ENCODE data around the gene PLEKHF1.
"Not testable (repeated sequence)": the region's sequence is repeated elsewhere in the genome, so short reads cannot be mapped to it uniquely, and the experiment has no call there.

The PLEKHF1 gene, protein sequence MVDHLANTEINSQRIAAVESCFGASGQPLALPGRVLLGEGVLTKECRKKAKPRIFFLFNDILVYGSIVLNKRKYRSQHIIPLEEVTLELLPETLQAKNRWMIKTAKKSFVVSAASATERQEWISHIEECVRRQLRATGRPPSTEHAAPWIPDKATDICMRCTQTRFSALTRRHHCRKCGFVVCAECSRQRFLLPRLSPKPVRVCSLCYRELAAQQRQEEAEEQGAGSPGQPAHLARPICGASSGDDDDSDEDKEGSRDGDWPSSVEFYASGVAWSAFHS

DNA sequence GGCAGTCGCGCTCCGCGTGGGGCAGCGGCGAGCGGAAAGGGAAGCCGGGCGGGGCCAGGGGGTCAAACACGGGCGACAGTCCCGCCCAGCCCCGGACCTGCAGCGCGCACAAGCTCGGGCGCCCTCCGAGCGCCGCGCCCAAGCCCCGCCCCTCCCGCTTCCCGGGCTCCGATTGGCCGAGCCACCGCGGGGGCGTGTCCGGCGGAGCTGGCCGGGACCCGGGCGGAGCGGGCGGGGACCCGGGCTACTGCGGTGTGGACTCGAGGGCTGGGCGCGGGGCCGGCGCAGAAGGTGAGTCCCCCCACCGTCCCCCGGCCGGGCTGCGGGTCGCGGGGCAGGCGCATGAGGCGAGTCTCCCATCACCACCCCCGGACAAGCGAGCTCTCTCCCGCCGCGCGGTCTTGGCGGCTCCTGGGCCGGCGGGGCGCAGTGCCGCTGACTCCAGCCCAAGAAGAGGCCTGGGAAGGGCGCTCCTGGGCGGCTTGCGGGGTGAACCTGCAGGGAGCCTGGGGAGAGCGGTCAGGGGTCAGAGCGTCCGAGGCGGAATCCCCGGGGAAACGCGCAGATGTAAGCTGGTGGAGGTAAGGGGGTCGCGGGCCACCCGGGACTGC lies at the start of gene PLEKHF1:
Gene PLEKHF1 (plus strand): TSS at position 247 of the 611 bp plus-strand sequence. CDS start 8,379 bp downstream, outside the sequence.
- DNase-seq = peak; percentile 93

DNA sequence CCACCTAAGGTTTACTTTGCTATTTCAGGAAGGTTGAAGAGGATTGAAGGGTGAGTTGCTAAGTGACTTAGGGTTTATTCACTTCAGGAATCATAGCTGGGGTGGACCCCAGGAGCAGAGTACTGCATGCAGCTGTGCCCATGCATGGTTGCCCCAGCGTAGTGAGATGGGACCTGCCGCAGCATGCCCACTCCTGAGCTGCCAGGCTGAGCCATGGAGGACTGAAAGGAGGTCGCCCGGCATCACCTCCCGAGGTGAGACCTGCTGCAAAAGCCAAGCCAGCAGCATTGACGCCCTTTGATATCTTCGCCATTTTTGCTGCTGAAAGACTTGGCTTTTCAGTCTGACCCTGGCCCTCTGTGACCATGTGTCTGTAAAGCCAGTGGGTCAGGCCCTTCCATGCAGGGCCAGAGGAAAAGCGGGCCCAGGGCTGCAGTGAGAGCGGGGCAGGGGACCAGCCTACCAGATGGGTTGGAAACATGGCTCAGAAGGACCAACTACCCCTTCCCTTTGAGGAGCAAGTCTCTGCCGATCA lies 49.3 kb upstream of the PLEKHF1 start:
- no peak for DNase-seq

DNA sequence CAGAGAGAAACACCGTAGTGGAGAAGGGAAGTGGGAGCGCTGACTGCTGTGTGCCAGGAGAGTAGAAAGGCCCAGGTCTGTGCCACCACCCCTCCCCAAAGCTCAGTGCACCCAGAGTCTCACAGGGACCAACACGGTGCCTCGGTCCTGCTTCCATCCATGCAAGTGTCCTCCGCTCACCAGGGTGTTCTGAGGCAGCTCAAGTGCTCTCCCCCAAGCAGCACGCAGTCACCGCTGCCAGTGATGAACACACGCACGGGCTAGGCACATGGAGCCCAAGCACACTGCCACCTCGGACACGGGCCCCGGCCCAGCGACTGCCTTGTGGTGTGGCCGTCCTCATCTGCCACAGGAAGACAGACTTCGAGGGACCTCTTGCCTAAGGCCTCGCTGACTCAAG lies 48.7 kb upstream of the PLEKHF1 start:
- no peak for DNase-seq

DNA sequence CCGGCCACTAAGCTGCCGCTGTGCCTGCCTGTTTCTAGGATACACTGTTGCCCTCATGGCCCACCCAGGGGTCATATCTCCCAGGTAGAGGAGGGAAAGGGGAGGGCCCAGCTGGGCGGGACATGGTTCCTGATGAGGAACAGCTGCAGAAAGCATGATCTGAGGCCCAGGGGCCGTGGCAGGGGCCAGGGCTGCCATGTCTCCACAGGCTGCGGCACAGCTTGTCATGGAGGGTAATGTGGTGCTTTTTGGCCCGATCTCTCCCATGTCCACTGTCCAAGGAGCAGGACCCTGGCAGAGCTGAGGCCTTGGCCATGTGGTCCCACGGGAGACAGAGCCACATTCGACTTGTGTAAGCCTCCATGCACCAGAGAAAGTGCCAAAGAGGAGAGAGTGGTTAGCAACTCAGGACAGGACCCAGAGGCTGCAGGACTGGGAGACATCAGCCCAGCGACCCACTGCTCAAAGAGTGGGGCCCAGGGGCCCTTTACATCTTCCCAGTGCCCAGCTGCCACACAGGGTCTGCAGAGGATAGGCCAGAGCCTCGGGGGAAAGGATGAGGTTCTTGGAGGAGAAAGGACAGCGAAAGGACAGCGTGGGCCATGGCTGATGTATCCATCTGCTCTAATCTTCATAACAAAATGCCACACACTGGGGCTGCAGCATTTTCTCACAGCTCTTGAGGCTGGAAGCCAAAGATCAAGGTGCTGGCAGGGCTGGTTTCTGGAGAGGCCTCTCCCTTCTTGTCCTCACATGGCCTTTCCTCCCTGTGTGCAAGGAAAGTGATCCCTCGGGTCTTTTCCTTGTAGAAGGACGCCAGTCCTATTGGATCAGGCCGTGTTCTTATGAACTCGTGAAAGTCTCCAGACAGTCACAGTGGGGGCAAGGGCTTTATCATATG lies 47.6 kb upstream of the PLEKHF1 start:
- DNase-seq = no peak

DNA sequence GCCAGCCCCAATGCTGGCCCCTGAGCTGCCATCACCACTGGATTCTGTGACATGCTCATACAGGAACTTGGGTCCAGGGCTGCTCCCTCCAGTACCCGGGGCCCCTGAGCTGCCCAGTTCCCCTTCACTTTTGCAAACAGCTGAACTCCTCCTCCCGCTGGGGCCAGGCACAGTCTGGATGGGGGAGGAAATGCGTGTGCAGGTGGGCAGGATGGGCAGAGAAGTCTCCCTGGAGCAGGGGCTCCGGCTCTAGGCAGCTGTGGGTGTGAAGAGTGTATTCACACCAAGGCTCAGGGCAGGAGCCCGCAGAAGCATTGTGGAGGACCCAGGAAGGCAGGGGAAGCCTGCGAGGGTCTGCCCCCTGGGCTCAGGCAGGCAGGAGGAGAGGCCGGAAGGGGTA lies 46.8 kb upstream of the PLEKHF1 start:
- no peak for DNase-seq

DNA sequence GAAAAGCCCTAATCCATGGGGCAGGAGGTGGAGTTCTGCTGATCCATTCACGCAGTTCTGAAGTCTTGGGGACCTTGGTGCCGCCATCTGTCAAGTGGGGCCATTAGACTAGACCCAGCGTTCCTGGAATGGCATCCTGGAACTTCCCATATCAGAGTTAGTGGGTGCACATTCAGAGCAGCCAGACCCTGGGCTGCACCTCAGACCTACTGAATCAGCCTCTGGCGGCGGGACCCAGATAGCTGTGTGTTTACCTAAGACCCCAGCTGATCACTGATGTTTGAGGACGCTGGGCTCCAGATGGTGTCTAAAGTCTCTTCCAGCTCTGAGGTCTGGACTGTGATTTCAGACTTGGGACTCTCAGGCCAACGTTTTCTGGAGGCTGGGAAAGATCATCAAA lies 46.4 kb upstream of the PLEKHF1 start:
- no peak for DNase-seq

DNA sequence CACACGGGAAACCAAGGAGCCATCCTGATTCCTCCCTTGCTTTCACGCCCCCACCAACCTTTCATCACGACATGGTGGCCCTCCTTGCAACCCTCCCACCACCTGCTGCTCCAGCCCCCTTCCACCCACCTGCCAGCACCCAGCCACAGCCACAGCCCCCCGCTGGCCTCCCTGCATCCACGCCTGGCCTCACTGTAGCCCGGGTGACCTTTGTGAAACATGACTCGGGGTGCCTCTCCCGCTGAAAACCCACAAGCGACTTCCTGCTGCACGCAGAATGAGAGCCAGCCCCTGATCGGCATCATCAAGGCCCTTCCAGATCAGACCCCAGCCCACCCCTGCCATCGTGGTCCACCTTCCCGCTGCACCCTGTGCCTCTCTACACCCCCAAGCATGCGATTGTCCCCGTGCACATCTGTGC lies 44.3 kb upstream of the PLEKHF1 start:
- no peak for DNase-seq

DNA sequence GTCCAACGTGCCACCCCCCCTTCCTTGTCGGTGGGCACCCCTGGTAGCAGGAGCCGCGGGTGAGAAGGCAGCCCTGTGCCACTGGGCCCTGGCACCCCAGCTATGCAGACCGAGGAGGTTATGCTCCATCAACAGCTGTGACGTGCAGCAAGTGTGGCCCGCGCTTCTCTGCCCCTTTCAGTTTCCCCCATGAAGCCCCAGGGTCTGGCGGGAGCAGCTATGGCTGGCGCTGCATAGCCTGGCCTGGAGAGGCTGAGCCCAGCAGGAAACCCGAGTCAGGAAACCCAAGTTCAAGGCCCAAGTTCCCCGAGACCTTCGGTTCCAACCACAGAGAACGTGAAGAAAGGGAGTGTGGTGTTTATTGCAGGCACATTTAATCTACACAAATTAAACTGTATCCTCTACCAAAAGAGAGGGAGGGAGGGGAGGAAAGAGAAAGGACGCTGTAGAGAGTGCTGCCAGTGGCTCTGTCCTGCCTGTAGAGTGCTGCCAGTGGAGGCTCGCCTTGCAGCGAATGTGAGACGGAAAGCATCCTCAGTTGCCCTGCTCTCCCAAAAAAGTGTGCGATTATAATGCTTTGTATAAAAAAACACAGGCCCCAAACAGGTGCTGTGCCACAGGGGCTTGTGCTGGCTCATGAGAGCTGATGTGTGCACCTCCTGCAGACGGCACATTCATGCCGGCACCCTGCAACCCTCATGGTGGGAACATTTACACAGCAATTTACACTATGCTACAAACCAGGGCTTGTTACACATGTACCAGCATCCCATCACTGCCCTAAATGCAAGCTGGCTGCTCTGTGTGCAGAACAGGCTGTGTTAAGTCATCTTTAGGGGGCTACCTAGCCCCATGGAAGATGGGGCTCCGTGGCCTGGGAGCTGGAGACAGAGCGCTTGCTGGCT lies 42.8 kb upstream of the PLEKHF1 start:
- no peak for DNase-seq

DNA sequence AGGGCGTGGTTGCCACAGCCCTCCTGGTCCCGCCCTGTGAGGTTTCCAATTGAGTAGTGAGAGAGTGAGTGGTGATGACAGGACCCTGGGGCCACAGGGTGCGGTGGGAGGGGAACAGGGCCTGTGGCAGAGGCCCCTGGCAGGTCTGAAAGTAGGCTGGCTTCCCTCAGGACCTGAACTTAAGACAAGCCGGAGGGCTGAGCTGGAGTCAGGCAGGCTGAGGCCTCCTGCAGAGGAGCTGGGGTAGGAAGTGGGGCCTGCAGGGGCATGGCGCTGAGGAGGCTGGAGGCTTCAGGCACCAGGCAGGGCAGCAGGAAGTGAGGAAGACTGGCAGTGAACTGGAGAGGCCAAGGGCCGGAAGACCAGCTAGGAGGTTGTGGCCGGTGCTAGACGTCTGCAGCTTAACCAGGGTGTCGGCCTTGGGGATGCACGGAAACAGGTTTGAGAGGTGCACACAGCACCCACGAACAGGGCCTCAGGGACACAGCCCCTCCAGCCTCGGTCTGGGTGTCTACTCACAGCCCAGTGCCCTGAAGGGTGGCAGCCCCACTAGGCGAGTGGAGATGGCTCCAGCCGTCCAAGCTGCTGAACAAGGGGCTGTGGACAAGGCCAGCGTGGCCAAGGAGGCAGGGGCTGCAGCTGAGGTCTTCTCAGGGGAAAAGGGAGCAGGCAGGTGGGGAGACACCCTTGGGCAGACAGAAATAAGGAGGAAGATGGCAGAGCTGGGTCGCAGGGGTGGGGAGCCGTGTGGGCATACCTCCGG lies 41.4 kb upstream of the PLEKHF1 start:
- no peak for DNase-seq

DNA sequence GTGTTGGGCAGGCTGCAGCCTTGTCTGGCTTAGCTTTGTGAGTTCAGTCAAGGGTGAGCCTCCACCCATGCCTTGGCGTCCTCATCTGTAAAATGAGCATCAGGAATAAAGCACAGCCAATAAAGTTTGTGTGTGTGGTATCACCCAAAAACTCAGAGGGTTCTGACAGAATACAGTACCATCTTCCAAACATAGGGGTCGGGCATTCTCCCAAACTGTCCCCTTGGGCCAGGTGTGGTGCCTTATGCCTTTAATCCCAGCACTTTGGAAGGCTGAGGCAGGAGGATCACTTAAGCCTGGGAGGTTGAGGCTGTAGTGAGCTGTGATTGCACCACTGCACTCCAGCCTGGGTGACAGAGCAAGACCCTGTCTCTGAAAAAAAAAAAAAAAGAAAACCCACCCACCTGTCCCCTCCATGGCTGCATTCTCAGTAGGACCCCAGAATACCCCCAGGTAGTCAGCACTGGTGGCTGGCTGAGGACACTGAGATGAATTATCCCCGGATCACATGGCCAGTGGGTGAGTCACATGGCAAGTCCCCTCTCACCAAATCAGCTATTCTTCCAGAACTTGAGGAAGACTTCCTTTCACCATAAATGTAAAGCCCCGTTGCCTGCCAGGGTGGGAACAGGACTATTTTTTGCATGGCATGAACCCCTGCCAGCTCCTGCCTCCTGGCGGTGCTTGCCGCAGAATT lies 40.6 kb upstream of the PLEKHF1 start:
- DNase-seq = no peak

DNA sequence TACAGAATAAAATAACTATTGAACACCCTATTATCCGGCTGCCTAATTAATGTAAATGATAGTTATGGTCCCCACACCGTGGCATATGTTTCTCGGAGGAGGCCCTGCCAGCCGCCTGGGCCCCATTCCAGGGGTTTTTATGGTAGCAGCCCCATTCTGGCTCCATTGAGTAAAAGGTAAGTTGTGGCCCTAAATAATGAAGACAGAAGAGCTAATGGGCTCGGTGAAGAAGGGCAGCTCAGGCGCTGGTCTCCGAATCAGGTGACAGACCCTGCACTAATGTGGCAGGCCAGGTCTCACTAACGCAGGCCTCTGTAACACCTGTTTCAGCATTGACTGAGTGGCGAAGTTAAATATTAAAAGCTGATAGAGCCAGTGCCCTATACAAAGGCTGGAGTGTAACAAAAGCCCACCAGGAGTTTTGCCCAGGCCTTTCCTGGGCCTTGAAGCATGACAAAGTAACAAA lies 40.0 kb upstream of the PLEKHF1 start:
- peak; percentile 18 for DNase-seq

DNA sequence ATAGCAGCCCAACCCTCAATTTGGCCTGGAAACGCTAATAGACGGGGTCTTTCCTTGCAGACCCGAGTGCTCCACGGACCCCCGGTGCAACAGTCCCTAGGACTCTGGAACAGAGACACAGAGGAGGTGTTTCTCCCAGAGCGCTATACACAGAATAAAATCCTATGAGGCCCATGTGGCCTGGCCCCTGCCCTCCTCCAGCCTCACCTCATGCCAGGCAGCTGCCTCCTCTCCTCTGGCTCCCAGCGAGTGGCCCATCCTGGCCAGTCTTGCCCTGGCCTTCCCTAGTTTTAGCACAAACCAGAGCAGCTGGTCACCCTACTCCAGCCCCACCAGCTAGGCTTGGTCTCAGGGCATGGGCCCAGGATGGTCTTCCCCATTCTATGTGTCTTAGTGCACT lies 38.9 kb upstream of the PLEKHF1 start:
- no peak for DNase-seq

DNA sequence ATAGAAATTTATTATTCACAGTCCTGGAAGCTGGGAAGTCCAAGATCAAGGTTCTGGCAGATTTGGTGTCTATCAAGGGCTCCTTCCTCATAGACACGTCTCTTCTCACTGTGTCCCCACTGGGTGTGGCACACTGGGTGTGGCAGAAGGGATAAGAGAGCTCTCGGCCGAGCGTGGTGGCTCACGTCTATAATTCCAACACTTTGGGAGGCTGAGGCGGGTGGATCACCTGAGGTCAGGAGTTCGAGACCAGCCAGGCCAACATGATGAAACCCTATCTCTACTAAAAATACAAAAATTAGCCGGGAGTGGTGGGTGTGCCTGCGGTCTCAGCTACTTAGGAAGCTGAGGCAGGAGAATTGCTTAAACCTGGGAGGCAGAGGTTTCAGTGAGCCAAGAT lies 38.4 kb upstream of the PLEKHF1 start:
- DNase-seq = not testable (repeated sequence)

DNA sequence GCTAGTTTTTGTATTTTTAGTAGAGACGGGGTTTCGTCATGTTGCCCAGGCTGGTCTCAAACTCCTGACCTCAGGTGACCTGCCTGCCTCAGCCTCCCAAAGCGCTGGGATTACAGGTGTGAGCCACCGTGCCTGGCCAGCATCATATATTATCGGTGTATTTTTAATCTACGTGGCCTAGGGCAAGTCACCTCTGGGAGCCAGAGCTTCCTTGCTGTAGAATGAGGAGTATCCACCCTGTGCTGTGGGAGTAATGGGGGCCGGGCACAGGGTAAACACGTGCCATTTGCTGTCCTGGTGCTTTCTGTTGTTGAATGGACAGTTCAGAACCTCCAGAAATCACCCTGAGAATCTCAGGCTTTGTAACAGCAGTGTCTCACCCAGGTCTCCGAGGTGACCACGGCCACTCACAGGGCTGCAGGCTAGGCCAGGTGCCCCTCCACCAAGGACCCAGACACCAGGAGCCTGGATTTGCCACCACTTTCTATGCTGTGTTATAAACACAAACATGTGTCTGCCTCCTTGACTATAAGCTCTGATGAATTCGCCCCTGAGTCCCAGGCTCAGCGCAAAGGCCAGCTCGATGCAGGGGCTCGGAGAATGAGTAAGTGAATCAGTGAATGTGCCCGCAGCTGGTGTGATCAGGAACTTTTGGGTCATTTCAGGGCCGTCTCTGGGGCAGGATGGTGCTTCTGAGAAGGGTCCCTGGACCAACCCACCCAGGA lies 36.4 kb upstream of the PLEKHF1 start:
- no peak for DNase-seq

DNA sequence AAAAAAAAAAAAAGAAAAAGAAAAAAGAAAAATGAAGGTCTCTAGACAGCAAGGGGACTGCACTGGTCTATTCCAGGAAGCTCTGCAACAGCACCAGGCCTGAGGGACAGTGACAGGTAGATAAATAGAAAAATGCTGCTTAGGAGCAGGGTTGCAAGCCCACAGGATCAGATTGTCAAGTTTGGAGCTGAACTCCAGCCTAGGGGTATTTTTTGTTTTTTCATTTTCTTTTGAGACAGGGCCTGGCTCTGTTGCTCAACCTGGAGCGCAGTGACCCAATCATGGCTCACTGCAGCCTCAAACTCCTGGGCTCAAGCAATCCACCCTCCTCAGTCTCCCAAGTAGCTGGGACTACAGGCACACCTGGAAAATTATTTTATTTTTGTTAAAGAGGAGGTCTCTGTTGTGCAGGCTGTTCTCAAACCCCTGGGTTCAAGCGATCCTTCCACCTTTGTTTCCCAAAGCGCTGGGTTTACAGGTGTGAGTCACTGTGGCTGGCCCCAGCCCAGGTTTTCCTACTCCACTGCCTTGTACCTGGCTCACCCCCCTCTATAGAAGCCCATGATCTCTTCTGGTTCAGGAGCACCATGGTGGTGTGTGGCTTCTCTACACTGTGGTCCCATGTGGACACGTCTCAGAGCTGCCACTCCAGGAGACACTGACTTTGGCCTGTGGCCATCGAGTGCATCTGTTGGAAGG lies 35.3 kb upstream of the PLEKHF1 start:
- no peak for DNase-seq

DNA sequence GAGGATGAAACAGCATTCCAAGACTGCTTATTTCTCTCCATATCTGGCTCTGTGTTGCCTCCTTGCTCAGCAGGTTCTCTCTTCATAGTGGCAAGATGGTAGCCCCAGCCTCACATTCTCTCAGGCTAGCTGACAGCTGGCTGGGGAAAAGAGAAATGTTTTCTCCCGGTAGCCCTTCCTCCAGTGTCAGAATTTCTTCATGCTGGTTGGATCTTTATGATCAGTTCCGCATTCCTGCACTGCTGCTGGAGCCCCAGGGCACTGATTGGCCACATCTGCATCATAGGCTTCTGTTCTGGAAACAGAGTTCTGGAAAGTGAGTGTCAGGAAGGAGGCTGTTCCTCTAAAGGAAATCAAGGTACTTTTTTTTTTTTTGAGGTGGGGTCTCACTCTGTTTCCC lies 34.6 kb upstream of the PLEKHF1 start:
- no peak for DNase-seq

DNA sequence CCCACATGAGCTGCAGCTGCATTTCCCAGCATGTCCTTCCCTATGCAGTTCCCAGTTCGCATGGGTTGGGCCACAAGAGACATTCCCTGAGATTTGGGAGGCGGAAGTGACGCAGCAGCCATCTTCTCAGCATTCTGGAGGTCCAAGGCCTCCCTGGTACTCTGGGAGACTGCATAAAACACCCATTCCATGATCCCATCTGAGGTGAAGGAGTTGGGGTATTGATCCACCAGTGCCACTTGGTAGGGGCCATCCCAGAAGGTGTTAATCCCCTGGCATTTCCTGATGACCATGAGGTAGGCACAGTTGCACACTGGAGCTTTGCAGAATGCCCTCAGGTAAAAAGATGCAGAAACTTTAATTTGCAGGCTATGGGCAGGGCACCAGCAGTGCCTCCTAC lies 33.8 kb upstream of the PLEKHF1 start:
- DNase-seq = no peak

DNA sequence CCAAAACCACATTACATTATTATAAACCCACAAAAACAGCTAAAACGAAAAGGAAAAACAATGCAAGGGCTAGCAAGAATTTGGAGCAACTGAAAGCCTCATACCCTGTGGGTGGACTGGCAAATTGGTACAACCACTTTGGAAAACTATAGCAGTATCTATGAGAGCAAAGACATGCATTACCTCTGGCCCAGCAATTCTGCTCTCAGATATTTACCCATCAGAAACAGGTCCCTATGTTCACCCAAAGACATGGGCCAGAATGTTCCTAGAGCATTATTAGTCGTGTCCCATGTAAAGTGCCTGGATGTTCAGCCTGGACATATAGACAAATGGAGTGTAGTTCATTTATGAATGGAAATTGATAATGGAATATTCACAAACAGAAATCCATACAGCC lies 31.3 kb upstream of the PLEKHF1 start:
- no peak for DNase-seq

DNA sequence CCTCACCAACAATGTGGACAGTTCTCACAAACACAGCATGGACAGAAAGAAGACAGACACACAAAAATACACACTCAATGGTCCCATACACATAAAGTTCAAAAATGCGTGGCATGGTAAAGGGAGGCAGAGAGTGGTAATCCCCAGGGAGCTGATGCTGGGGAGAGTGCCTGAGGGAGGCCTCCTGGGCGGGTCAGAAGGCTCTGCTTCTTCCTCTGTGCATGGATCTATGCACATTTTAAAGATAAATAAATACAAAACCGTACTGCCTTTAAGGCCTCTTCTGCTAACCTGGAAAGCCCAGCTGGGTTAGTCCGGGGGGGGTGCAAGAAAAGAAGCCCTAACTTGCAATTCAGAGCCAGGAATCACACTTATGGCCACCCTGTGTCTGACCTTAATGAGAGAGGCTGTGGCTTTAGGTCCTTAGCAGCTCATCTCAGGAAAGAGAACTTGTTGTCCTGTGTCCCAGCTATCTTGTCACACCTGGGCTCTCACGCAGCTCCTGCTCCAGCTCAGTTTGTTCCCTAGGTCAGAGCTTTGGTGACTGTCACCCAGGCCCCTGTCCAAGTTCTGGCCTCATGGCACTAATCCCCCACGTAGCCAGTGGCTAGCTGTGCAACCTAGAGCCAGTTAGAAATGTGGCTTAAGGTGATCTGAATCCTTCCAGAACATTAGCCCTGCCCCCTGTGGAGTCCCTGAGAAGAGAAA lies 30.7 kb upstream of the PLEKHF1 start:
- no peak for DNase-seq

Measured in retina (tissue), 1 donor.